Subcutaneous adipose tissue (tissue), 4 donors: Measurements from ENCODE around the gene RAB6B. TPM values are rescaled to one million over a fixed set of nuclear protein-coding genes. Genes with fewer than 3 reads are reported as not detected.

Experiments
- CTCF ChIP-seq: fragments of 450-650 bp; IDR thresholded peaks from one replicate; pipeline ENCODE4 v1.5.1; 2016; ENCODE audit warnings: low read depth, mild to moderate bottlenecking, control low read depth, antibody characterized with exemption, moderate library complexity
- total RNA-seq, 4 donors: library from RNA; depleted of rRNA; stranded (reverse); fragments of >200 nt; gene quantifications; one replicate each; pipeline ENCODE4 v1.1.0, GENCODE V29; 2016

The RAB6B gene
- total RNA-seq, 4 donors from 2014 or later, result 5.5 to 14.2 (median 6.1) TPM

- no peak for TF ChIP-seq CTCF
These were observed 54.5 kb downstream of the RAB6B start for GRCh38 chr3:133841196-133841595.

- TF ChIP-seq CTCF, result no peak
These were observed 54.9 kb downstream of the RAB6B start for GRCh38 chr3:133840767-133841166.

- no peak for TF ChIP-seq CTCF
These were observed 55.5 kb downstream of the RAB6B start for GRCh38 chr3:133840055-133840737.

GRCh38 chr3:133838916-133839800 lies 56.5 kb downstream of the RAB6B start:
- TF ChIP-seq CTCF, result no peak

GRCh38 chr3:133838296-133838789 lies 57.3 kb downstream of the RAB6B start:
- TF ChIP-seq CTCF, result no peak

DNA sequence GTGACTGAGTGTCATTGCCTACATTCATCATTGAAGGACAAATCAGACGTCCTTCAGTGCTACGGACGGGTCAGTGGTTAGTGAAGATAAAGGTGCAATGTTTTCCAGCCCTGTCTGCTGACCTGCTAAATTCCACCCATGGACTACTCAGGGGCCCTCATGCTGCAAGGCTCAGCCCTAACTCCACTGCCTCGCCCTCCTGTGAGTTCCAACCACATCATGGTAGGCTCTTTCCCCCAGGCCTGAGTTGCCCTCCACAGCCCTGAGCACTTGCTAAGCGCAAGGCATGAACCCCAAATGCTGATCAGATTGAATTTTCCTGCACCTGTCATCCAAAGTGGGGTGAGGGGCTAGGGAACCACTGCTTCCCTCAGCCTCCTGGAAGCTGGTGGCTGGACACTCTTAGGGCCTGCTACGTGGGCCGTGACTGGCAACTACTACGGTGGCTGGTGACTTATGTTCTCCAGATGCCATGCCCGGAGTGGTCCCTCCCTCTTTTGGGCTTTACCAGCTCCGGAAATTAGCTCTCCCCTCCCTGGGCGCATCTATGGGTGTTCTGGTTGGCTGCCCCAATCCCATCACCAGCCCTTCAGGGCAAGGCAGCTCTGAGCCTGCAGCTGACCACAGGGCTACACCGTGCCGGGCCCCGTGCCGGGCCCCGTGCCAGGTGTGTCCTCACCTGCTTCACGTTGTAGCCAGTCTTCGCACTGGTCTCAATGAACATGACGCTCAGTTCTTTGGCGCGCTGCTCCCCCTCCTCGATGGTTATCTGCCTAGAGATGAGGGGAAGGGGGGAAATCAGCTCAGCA lies 58.0 kb downstream of the RAB6B start:
- no peak for TF ChIP-seq CTCF
